ENCODE measurements around the gene GAK. TPM values are rescaled to one million over a fixed set of nuclear protein-coding genes. Genes with fewer than 3 reads are reported as not detected.
"Not testable (repeated sequence)": the region's sequence is repeated elsewhere in the genome, so short reads cannot be mapped to it uniquely, and the experiment has no call there.

GAK gene
- total RNA-seq, 1 experiment from 2014 or later, result 121 TPM

GRCh38 chr4:927566-927965 lies 4.5 kb downstream of the GAK start:
- not testable (repeated sequence) for DNase-seq (ENCODE audit: low read depth)

- DNase-seq (ENCODE audit: low read depth), result no peak
These were observed 5.6 kb downstream of the GAK start for GRCh38 chr4:926538-926937.

GRCh38 chr4:925771-926500 lies 6.2 kb downstream of the GAK start:
- DNase-seq (ENCODE audit: low read depth), result no peak

GRCh38 chr4:925171-925570 lies 6.9 kb downstream of the GAK start:
- no peak for DNase-seq (ENCODE audit: low read depth)

GRCh38 chr4:924107-925096 lies 7.7 kb downstream of the GAK start:
- peak; percentile 7 for DNase-seq (ENCODE audit: low read depth)

- DNase-seq (ENCODE audit: low read depth), result no peak
These were observed 10.2 kb downstream of the GAK start for GRCh38 chr4:921830-922331.

GRCh38 chr4:919004-919680 lies 13.0 kb downstream of the GAK start:
- DNase-seq (ENCODE audit: low read depth), result not testable (repeated sequence)

GRCh38 chr4:918591-918990 lies 13.5 kb downstream of the GAK start:
- DNase-seq (ENCODE audit: low read depth), result not testable (repeated sequence)

GRCh38 chr4:917992-918391 lies 14.1 kb downstream of the GAK start:
- DNase-seq (ENCODE audit: low read depth), result no peak

GRCh38 chr4:917466-917865 lies 14.7 kb downstream of the GAK start:
- no peak for DNase-seq (ENCODE audit: low read depth)

GRCh38 chr4:915595-915994 lies 16.5 kb downstream of the GAK start:
- no peak for DNase-seq (ENCODE audit: low read depth)

- no peak for DNase-seq (ENCODE audit: low read depth)
These were observed 17.1 kb downstream of the GAK start for GRCh38 chr4:915041-915474.

GRCh38 chr4:914531-914930 lies 17.6 kb downstream of the GAK start:
- no peak for DNase-seq (ENCODE audit: low read depth)

GRCh38 chr4:913280-913618 lies 18.9 kb downstream of the GAK start:
- no peak for DNase-seq (ENCODE audit: low read depth)

- DNase-seq (ENCODE audit: low read depth), result no peak
These were observed 19.4 kb downstream of the GAK start for GRCh38 chr4:912548-913279.

GRCh38 chr4:911871-912490 lies 20.1 kb downstream of the GAK start:
- DNase-seq (ENCODE audit: low read depth), result no peak

GRCh38 chr4:911221-911751 lies 20.8 kb downstream of the GAK start:
- no peak for DNase-seq (ENCODE audit: low read depth)

- no peak for DNase-seq (ENCODE audit: low read depth)
These were observed 21.6 kb downstream of the GAK start for GRCh38 chr4:910366-911091.

- no peak for DNase-seq (ENCODE audit: low read depth)
These were observed 22.3 kb downstream of the GAK start for GRCh38 chr4:909821-910220.

Data from HT1080 (cell line).